ENCODE data around the gene MCU.

Gene MCU

DNA sequence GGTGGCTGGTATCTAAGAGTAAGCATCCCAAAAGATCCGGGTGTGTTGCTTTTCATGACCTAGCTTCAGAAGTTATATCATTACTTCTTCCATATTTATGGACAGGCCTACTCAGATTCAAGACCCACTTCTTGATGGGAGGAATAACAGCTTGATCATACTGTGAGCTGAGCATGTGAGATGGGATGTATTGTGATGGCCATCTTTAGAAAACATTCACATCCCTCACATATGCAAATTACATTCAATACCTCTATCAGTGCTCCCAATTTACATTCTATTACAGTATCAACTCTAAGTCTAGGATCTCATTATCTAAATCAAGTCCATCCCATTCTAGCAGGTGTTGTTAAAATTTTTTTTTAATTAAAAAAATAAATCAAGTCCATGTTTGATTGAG lies 101.8 kb downstream of the MCU start:
- Histone ChIP-seq H3K36me3 (ENCODE audit: insufficient read depth, low read length) (no peaks in the 10 kb centered on the region), H3K9ac (ENCODE audit: low read depth, low read length) (no peak overlapping the region), H3K27ac (ENCODE audit: low read depth, low read length) (peak overlapping the region; percentile 55), H3K4me3 (ENCODE audit: low read length) (no peak overlapping the region), H3K27me3 (ENCODE audit: insufficient read depth, low read length) (no peaks in the 10 kb centered on the region), H3K9me3 (ENCODE audit: insufficient read depth, low read depth, low read length) (no peaks in the 10 kb centered on the region), H3K4me1 (ENCODE audit: insufficient read depth, low read length) (peaks cover 50% of the 10 kb centered on the region)
- WGBS = 82% methylated on average over 1 of the region's 1 CpG

- no peak overlapping the region for H3K4me3 ChIP-seq (ENCODE audit: low read length)
- H3K27me3 ChIP-seq (ENCODE audit: insufficient read depth, low read length) = no peaks in the 10 kb centered on the region
- H3K9me3 ChIP-seq (ENCODE audit: insufficient read depth, low read depth, low read length) = no peaks in the 10 kb centered on the region
- H3K4me1 ChIP-seq (ENCODE audit: insufficient read depth, low read length) = peaks cover 50% of the 10 kb centered on the region
- H3K27ac ChIP-seq (ENCODE audit: low read depth, low read length) = peak overlapping the region; percentile 55
- 53% methylated on average over 2 of the region's 2 CpGs for WGBS
- peak overlapping the region; percentile 15; the same call in 1 of the 2 replicates for H3K9ac ChIP-seq (ENCODE audit: low read depth, low read length)
- no peaks in the 10 kb centered on the region for H3K36me3 ChIP-seq (ENCODE audit: insufficient read depth, low read length)
Measured at GRCh38 chr10:72794260-72794659, 102.3 kb downstream of the MCU start.

DNA sequence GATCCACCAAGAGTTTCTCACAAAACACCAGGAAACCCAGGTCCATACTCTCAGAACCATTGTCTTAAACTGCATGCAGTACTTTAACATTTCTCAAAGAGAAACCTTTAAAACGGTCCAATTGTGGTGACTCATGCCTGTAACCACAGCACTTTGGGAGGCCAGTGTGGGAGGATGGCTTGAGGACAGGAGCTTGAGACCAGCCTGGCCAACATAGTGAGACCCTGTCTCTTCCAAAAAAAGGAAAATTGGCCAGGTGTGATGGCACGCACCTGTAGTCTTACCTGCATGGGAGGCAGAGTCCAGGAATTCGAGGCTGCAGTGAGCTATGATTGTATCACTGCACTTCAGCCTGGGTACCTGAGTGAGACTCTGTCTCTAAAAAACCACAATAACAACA lies 104.1 kb downstream of the MCU start:
- H3K9me3 ChIP-seq (ENCODE audit: insufficient read depth, low read depth, low read length) = no peaks in the 10 kb centered on the region
- WGBS = 94% methylated on average over 3 of the region's 3 CpGs
- no peaks in the 10 kb centered on the region for H3K27me3 ChIP-seq (ENCODE audit: insufficient read depth, low read length)
- H3K4me3 ChIP-seq (ENCODE audit: low read length) = no peak overlapping the region
- H3K9ac ChIP-seq (ENCODE audit: low read depth, low read length) = no peak overlapping the region
- no peak overlapping the region for H3K27ac ChIP-seq (ENCODE audit: low read depth, low read length)
- peaks cover 35% of the 10 kb centered on the region for H3K4me1 ChIP-seq (ENCODE audit: insufficient read depth, low read length)
- no peaks in the 10 kb centered on the region for H3K36me3 ChIP-seq (ENCODE audit: insufficient read depth, low read length)

DNA sequence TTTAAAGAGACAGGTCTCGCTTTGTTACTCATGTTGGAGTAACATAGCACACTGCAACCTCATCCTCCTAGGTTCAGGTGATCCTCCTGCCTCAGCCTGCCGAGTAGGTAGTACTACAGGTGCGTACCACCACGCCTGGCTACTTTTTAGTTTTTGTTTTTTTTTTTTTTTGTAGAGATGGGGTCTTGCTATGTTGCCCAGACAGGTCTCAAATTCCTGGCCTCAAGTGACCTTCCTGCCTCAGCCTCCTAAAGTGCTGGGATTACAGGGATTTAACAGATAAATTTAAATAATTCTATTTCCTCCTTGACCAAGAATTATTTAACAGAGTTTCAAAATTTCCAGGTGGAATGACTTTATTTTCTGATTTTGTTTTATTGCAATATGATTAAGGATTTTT lies 104.6 kb downstream of the MCU start:
- H3K27ac ChIP-seq (ENCODE audit: low read depth, low read length) = no peak overlapping the region
- no peaks in the 10 kb centered on the region for H3K27me3 ChIP-seq (ENCODE audit: insufficient read depth, low read length)
- H3K9me3 ChIP-seq (ENCODE audit: insufficient read depth, low read depth, low read length) = no peaks in the 10 kb centered on the region
- H3K36me3 ChIP-seq (ENCODE audit: insufficient read depth, low read length) = no peaks in the 10 kb centered on the region
- peaks cover 30% of the 10 kb centered on the region for H3K4me1 ChIP-seq (ENCODE audit: insufficient read depth, low read length)
- H3K9ac ChIP-seq (ENCODE audit: low read depth, low read length) = no peak overlapping the region
- WGBS = 95% methylated on average over 4 of the region's 4 CpGs
- H3K4me3 ChIP-seq (ENCODE audit: low read length) = no peak overlapping the region

DNA sequence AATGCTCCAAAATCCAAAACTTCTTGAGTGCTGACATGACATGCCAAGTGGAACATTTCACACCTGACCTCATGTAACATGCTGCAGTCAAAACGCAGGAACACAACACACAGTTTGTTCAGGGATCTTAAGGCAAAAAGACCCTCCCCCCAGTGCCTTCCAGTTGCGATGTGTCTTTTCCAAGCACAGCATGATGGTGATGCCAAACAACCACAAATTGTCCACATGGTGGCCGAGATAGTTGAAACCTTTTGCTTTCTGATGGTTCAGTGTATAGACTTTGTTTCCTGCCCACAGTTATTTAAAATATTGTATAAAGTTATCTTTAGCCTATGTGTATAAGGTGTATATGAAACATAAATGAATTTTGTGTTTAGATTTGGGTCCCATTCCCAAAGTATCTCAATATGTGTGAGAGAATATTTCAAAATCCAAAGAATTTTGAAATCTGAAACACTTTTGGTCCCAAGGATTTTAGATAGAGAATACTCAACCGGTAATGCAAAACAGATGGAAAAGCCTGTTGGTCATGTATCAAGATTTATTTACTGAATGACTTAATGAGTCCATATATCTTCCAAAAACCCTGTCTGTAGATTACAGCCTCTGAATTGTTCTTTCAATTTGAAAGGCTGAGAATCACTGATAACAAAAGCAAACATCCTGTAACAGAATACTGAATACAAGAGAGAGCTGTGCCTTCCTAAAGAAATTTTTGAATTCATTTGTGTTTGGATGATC lies 108.2 kb downstream of the MCU start:
- 87% methylated on average over 4 of the region's 4 CpGs for WGBS

DNA sequence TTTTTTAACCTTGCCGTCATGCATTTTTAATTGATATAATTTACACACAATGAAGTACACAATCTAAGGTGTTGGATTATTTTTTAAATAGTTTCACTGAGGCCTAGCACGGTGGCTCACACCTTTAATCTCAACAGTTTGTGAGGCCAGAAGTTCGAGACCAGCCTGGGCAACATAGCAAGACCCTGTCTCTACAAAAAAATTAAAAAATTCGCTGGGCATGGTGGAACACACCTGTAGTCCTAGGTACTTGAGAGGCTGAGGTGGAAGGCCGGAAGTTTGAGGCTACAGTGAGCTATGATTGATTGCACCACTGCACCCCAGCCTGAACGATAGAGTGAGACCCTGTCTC lies 108.8 kb downstream of the MCU start:
- Histone ChIP-seq H3K4me1 (ENCODE audit: insufficient read depth, low read length) (peaks cover 9% of the 10 kb centered on the region), H3K36me3 (ENCODE audit: insufficient read depth, low read length) (no peaks in the 10 kb centered on the region), H3K9me3 (ENCODE audit: insufficient read depth, low read depth, low read length) (no peaks in the 10 kb centered on the region), H3K9ac (ENCODE audit: low read depth, low read length) (no peak overlapping the region), H3K27me3 (ENCODE audit: insufficient read depth, low read length) (no peaks in the 10 kb centered on the region), H3K4me3 (ENCODE audit: low read length) (no peak overlapping the region), H3K27ac (ENCODE audit: low read depth, low read length) (no peak overlapping the region)
- WGBS = 97% methylated on average over 5 of the region's 6 CpGs

More for the DNA sequence above, 108.2 kb downstream of the MCU start:
- no peaks in the 10 kb centered on the region for H3K9me3 ChIP-seq (ENCODE audit: insufficient read depth, low read depth, low read length)
- peaks cover 9% of the 10 kb centered on the region for H3K4me1 ChIP-seq (ENCODE audit: insufficient read depth, low read length)
- no peaks in the 10 kb centered on the region for H3K36me3 ChIP-seq (ENCODE audit: insufficient read depth, low read length)
- no peak overlapping the region for H3K27ac ChIP-seq (ENCODE audit: low read depth, low read length)
- H3K27me3 ChIP-seq (ENCODE audit: insufficient read depth, low read length) = no peaks in the 10 kb centered on the region
- H3K4me3 ChIP-seq (ENCODE audit: low read length) = no peak overlapping the region
- no peak overlapping the region for H3K9ac ChIP-seq (ENCODE audit: low read depth, low read length)

DNA sequence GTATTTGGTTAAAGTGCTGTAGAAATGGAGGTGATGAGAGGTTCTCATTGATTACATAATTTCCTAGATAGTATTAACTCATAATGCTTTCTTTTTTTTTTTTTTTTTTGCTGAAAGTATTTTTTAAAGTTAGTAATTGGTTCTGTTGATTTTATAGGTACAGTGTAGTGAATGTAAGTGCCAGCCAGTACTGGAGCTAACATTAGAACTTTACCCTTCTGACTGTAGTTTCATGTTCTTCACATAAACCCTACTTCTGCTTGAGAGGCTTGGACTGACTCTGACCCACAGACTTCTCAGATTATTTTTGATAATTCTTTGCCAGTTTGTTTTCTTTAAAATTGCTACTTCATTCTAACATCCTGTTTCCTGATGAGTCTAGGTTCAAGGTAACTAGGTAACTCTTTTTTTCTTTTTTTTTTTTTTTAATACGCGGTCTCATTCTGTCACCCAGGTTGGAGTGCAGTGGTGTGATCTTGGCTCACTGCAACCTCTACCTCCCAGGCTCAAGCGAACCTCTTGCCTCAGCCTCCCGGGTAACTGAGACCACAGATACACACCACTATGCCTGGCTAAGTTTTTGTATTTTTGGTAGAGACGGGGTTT lies 109.4 kb downstream of the MCU start:
- H3K4me1 ChIP-seq (ENCODE audit: insufficient read depth, low read length) = peaks cover 9% of the 10 kb centered on the region
- H3K4me3 ChIP-seq (ENCODE audit: low read length) = no peak overlapping the region
- no peaks in the 10 kb centered on the region for H3K27me3 ChIP-seq (ENCODE audit: insufficient read depth, low read length)
- H3K9me3 ChIP-seq (ENCODE audit: insufficient read depth, low read depth, low read length) = no peaks in the 10 kb centered on the region
- H3K36me3 ChIP-seq (ENCODE audit: insufficient read depth, low read length) = no peaks in the 10 kb centered on the region
- 95% methylated on average over 5 of the region's 5 CpGs for WGBS
- H3K27ac ChIP-seq (ENCODE audit: low read depth, low read length) = no peak overlapping the region
- no peak overlapping the region; the same call in 1 of the 2 replicates for H3K9ac ChIP-seq (ENCODE audit: low read depth, low read length)

- H3K27ac ChIP-seq (ENCODE audit: low read depth, low read length) = no peak overlapping the region; the same call in 1 of the 2 replicates
- H3K9me3 ChIP-seq (ENCODE audit: insufficient read depth, low read depth, low read length) = no peaks in the 10 kb centered on the region
- no peak overlapping the region for H3K9ac ChIP-seq (ENCODE audit: low read depth, low read length)
- H3K4me3 ChIP-seq (ENCODE audit: low read length) = no peak overlapping the region
- H3K36me3 ChIP-seq (ENCODE audit: insufficient read depth, low read length) = no peaks in the 10 kb centered on the region
- no peaks in the 10 kb centered on the region for H3K27me3 ChIP-seq (ENCODE audit: insufficient read depth, low read length)
- no CpG with 5 or more reads among the region's 2 CpGs for WGBS
- H3K4me1 ChIP-seq (ENCODE audit: insufficient read depth, low read length) = peaks cover 9% of the 10 kb centered on the region
Measured at GRCh38 chr10:72802332-72802731, 110.4 kb downstream of the MCU start.

DNA sequence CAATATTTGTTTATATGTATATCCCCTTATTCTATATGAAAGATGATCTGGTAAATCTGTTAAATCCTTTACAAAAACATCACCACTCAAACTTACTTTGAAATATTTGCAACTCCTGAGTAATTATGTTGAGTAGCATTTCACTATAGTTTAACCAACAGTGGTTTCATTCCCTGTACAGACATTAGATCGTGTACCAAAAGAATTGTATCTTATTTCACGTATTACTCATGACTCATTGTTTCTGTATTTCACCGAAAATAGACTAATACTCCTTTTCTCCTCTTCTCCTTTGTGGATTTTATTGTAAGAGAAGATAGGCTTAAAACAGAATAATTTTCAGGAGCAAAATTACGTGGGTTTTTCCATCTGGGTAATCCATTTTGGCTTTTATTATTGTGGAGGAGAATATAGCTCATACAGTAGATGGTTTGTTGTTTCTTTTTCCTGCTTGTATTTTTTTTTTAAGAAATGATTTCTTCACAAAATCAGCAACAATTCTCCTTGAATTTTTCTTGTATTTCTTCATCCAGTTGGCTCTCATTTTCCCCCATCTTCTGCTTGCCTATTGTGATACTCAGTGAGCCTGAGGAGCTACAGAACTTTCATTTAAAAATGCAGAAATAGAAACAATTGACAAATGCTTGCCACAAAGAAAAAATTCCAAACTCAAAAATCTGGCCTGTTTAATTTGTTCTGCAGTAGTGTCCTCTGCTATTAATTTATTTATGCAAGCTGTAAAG lies 111.0 kb downstream of the MCU start:
- 95% methylated on average over 3 of the region's 4 CpGs for WGBS
- Histone ChIP-seq H3K4me1 (ENCODE audit: insufficient read depth, low read length) (peaks cover 14% of the 10 kb centered on the region), H3K27me3 (ENCODE audit: insufficient read depth, low read length) (no peaks in the 10 kb centered on the region), H3K9me3 (ENCODE audit: insufficient read depth, low read depth, low read length) (no peaks in the 10 kb centered on the region), H3K27ac (ENCODE audit: low read depth, low read length) (no peak overlapping the region), H3K4me3 (ENCODE audit: low read length) (no peak overlapping the region), H3K36me3 (ENCODE audit: insufficient read depth, low read length) (no peaks in the 10 kb centered on the region), H3K9ac (ENCODE audit: low read depth, low read length) (no peak overlapping the region)

GRCh38 chr10:72808001-72808400 lies 116.1 kb downstream of the MCU start:
- Histone ChIP-seq H3K9ac (ENCODE audit: low read depth, low read length) (no peak overlapping the region), H3K36me3 (ENCODE audit: insufficient read depth, low read length) (no peaks in the 10 kb centered on the region), H3K4me3 (ENCODE audit: low read length) (no peak overlapping the region), H3K4me1 (ENCODE audit: insufficient read depth, low read length) (peaks cover 27% of the 10 kb centered on the region), H3K27me3 (ENCODE audit: insufficient read depth, low read length) (no peaks in the 10 kb centered on the region), H3K27ac (ENCODE audit: low read depth, low read length) (no peak overlapping the region), H3K9me3 (ENCODE audit: insufficient read depth, low read depth, low read length) (no peaks in the 10 kb centered on the region)
- 98% methylated on average over 2 of the region's 3 CpGs for WGBS

- Histone ChIP-seq H3K4me3 (ENCODE audit: low read length) (no peak overlapping the region), H3K27me3 (ENCODE audit: insufficient read depth, low read length) (no peaks in the 10 kb centered on the region), H3K4me1 (ENCODE audit: insufficient read depth, low read length) (peaks cover 26% of the 10 kb centered on the region; the same call in 1 of the 2 replicates), H3K27ac (ENCODE audit: low read depth, low read length) (no peak overlapping the region), H3K9me3 (ENCODE audit: insufficient read depth, low read depth, low read length) (no peaks in the 10 kb centered on the region), H3K36me3 (ENCODE audit: insufficient read depth, low read length) (no peaks in the 10 kb centered on the region), H3K9ac (ENCODE audit: low read depth, low read length) (no peak overlapping the region)
- 88% methylated on average over 1 of the region's 1 CpG for WGBS
Measured at GRCh38 chr10:72809006-72809405, 117.1 kb downstream of the MCU start.
